AG08396 (cell line): Measurements from ENCODE around the gene DNAI2.

Source experiments
- DNase-seq: peaks from one replicate; pipeline ENCODE4 v3.0.0; 2012; ENCODE audit warnings: low spot score, mixed read lengths

DNAI2 gene

GRCh38 chr17:74361230-74362068 is 87.4 kb downstream of the DNAI2 start, which contains the start of gene BTBD17:
TSS of gene BTBD17 (minus strand) at chr17:74361868. CDS start at chr17:74361819, 49 bp downstream.
- DNase-seq = peak; percentile 65

- DNase-seq = no peak
Observed at GRCh38 chr17:74362069-74362405, 88.0 kb downstream of the DNAI2 start.

DNA sequence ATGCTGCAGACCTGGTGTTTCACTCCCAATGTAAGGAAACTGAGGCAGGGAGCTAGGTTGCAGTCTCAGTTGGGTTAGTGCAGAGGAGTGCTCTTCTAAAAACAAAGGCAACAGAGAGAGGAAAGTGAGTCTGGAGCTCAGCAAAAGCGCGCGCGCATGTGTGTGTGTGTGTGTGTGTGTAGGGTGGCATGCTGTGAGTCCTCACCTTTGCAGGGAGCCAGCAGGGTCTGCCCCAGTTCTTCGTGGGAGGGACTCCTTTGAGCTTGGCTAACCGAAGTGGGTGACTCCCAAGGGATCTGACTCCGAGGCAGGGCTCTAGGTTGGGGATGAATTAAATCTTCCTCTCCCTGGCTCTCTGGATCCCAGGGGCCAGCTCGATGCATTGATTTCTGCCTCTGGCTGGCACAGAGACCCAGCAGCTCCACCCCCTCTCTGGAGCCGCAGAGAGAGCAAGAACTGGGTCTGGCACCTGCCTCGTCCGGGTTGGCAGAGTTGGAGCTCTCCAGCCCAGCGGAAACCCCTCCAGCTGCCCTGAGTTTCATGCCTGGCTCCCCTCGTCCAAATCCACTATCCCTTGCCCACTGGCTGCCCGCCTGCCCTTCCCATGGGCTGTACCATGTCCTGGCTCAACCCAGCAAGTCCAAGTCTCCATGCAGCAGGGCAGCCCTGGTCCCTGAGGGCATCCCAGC is 88.9 kb downstream of the DNAI2 start:
- no peak for DNase-seq
